SIG-M5 (cell line): Measurements from ENCODE around the gene MARCKSL1.
"Not testable (repeated sequence)": the region's sequence is repeated elsewhere in the genome, so short reads cannot be mapped to it uniquely, and the experiment has no call there.

Experiments used
- DNase-seq: peaks from one replicate; lab custom pipeline; 2025; lab: John Stamatoyannopoulos, UW

The MARCKSL1 gene

GRCh38 chr1:32289256-32289655, 46.8 kb downstream of the MARCKSL1 start:
- no peak for DNase-seq

- no peak for DNase-seq
Observed at GRCh38 chr1:32286763-32287162, 49.3 kb downstream of the MARCKSL1 start.

GRCh38 chr1:32285658-32286057, 50.4 kb downstream of the MARCKSL1 start:
- no peak for DNase-seq

GRCh38 chr1:32284777-32285176, 51.3 kb downstream of the MARCKSL1 start:
- not testable (repeated sequence) for DNase-seq
